Small intestine (tissue), 7 donors: ENCODE results near the gene SLC17A9. TPM values are rescaled to one million over a fixed set of nuclear protein-coding genes. Genes with fewer than 3 reads are reported as not detected.
A peak's percentile ranks its signal among the peaks of the same experiment; 100 is the strongest.

Experiments
- DNase-seq, 2 donors: peaks; one replicate each; pipeline versions ENCODE4 v3.0.0 to v3.0.0-alpha.2; 2013
- FAIRE-seq: peaks from 2 replicates; lab custom pipeline; 2012; peaks lifted over from hg19 to GRCh38; lab: Jason Lieb, UNC
- H3K27ac ChIP-seq, 3 donors: one replicate each; pipeline ENCODE4 v1.5.1; 2013; ENCODE audit warnings: low read length in 2 of 3, mild to moderate bottlenecking in 2 of 3, control low read depth in 1 of 3, inconsistent platforms in 1 of 3, low read depth in 1 of 3, moderate library complexity in 1 of 3
- H3K27me3 ChIP-seq, 3 donors: one replicate each; pipeline ENCODE4 v1.6.1; 2013; ENCODE audit warnings: low read length in 3 of 3, inconsistent platforms in 1 of 3; ENCODE audit not compliant: control insufficient read depth in 3 of 3, insufficient read depth in 3 of 3
- H3K36me3 ChIP-seq, 3 donors: one replicate each; pipeline ENCODE4 v1.6.1; 2013; ENCODE audit warnings: low read length in 3 of 3, inconsistent platforms in 1 of 3, low read depth in 1 of 3, mild to moderate bottlenecking in 1 of 3, moderate library complexity in 1 of 3; ENCODE audit not compliant: control insufficient read depth in 3 of 3, insufficient read depth in 2 of 3
- H3K4me1 ChIP-seq, 3 donors: one replicate each; pipeline ENCODE4 v1.6.1; 2013; ENCODE audit warnings: low read length in 2 of 3, inconsistent platforms in 1 of 3, low read depth in 1 of 3, mild to moderate bottlenecking in 1 of 3, moderate library complexity in 1 of 3; ENCODE audit not compliant: control insufficient read depth in 3 of 3, insufficient read depth in 2 of 3
- H3K4me3 ChIP-seq, 3 donors: one replicate each; pipeline ENCODE4 v1.5.1; 2013; ENCODE audit warnings: low read length in 3 of 3, control low read depth in 1 of 3, inconsistent platforms in 1 of 3, low read depth in 1 of 3, mild to moderate bottlenecking in 1 of 3, moderate library complexity in 1 of 3
- H3K9me3 ChIP-seq, 2 donors: one replicate each; pipeline ENCODE4 v1.6.1; 2013; ENCODE audit warnings: low read depth in 1 of 2, low read length in 1 of 2; ENCODE audit not compliant: control insufficient read depth in 2 of 2, insufficient read depth in 1 of 2
- WGBS, 3 donors: extraction: QIAGEN DNeasy Blood & Tissue Kit; methylation state at CpG; one replicate each; pipeline ENCODE4 v1.1.7; 2013; 5-methylcytosine and 5-hydroxymethylcytosine counted together
- polyA plus RNA-seq, 4 donors: library from polyadenylated mRNA; stranded (reverse) in 3 of 4; unstranded in 1 of 4; fragments of 200-250 nt in 3 of 4; fragments of 120-200 nt in 1 of 4; gene quantifications; one replicate each; pipeline versions ENCODE4 v1.2.1 to v1.2.3, GENCODE V29; 2013
- donor health status: healthy with polysubstance abuse.
- donor health status: control.
- donor health status: control.
- donor health status: Bipolar disorder and iron deficiency.
- donor health status: healthy.

Gene SLC17A9
- polyA plus RNA-seq, 4 donors = 0.22 to 11.2 (median 1.8) TPM

DNA sequence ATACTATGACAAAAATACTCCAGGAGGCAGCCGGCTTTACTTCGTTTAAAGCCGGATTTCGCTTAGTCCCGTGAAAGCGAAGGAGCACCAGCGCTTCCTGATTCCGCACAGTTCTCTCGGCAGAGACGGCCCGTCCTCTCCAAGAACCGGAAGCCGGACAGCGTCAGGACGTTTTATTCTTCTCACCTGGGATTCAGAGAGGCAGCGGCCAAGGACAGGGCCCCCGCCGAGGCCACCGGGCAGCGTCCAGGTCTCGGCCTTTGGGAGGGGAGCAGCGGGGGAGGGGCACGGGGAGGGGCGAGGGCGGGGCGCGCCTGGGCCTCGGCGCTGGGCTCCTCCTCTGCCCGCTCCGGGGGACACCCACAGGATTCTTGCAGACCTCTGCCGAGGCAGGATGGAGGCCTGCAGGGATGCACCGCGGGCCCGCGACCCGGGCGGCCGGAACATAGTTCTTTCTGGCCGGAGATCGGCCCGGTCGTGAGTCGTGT lies 23.4 kb upstream of the SLC17A9 start:
- H3K4me1 ChIP-seq = peaks cover 5 to 32% (median 16%) of the 10 kb centered on the region in 3 donors
- no peak for FAIRE-seq
- peak overlapping the region; percentile 68 to 92 (median 91) for H3K27ac ChIP-seq

DNA sequence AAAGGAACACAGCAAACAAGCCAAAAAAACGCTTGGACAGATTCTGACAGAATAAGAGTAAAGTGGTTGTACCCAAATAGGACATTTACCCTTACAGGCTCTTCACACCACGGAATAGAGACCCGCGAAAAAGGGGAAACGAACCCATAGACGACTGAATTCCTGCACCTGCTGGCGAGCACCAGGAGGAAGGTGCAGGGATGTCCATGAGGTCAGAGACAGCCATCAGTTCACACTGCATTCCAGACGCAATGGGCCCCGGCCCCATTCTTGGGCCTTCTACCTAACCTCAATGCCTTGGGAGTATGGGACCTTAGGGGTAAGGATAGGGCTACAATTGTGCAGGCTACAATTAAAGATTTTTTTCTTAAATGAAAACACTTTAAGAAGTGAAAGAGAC lies 21.0 kb upstream of the SLC17A9 start:
- 77 to 83% (median 78%) methylated on average over 9 of the region's 9 CpGs for WGBS, 3 donors
- H3K4me1 ChIP-seq = peaks cover 11 to 36% (median 17%) of the 10 kb centered on the region in 3 donors
- no peak for FAIRE-seq
- no peaks in the 10 kb centered on the region for H3K27me3 ChIP-seq
- no peak overlapping the region for H3K27ac ChIP-seq
- no peak overlapping the region for H3K4me3 ChIP-seq
- no peak for DNase-seq
- H3K9me3 ChIP-seq = no peaks in the 10 kb centered on the region
- peaks cover 0 to 35% (median 6%) of the 10 kb centered on the region in 3 donors for H3K36me3 ChIP-seq

More for the DNA sequence above, 23.4 kb upstream of the SLC17A9 start:
- no peaks in the 10 kb centered on the region for H3K9me3 ChIP-seq
- peak overlapping the region; percentile 50 to 62 (median 54) for H3K4me3 ChIP-seq
- peak; percentile 80 for DNase-seq
- no peaks in the 10 kb centered on the region for H3K27me3 ChIP-seq
- peaks cover 0 to 14% (median 1%) of the 10 kb centered on the region in 3 donors for H3K36me3 ChIP-seq
- 3 to 15% (median 11%) methylated on average over 39 to 44 of the region's 44 CpGs for WGBS, 3 donors

DNA sequence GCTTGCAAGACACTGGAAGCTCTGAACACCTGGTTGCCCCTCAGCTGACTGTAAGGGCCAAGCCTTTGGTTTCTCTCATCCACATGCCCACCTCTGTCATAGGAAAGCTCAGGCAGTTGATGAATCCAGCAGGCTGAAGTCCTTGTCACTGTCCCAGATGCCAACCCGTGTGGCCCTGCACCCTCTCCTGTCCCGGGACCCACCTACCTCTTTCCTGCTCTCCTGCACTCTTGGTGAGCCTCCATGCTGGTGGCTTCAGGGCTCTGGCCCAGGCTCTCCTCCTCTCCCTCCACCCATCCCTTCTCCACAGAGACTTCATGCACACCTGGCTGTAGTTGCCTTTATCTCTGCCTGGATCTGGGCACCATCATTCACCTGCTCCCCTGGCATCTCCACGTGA lies 18.5 kb upstream of the SLC17A9 start:
- H3K36me3 ChIP-seq = peaks cover 0 to 35% (median 6%) of the 10 kb centered on the region in 3 donors
- no peaks in the 10 kb centered on the region for H3K9me3 ChIP-seq
- no peak overlapping the region for H3K4me3 ChIP-seq
- no peak overlapping the region for H3K27ac ChIP-seq
- no peak for FAIRE-seq
- WGBS, 3 donors = 39 to 59% (median 44%) methylated on average over 3 of the region's 3 CpGs
- DNase-seq = no peak
- H3K4me1 ChIP-seq = peaks cover 5 to 15% (median 5%) of the 10 kb centered on the region in 3 donors
- H3K27me3 ChIP-seq = no peaks in the 10 kb centered on the region

DNA sequence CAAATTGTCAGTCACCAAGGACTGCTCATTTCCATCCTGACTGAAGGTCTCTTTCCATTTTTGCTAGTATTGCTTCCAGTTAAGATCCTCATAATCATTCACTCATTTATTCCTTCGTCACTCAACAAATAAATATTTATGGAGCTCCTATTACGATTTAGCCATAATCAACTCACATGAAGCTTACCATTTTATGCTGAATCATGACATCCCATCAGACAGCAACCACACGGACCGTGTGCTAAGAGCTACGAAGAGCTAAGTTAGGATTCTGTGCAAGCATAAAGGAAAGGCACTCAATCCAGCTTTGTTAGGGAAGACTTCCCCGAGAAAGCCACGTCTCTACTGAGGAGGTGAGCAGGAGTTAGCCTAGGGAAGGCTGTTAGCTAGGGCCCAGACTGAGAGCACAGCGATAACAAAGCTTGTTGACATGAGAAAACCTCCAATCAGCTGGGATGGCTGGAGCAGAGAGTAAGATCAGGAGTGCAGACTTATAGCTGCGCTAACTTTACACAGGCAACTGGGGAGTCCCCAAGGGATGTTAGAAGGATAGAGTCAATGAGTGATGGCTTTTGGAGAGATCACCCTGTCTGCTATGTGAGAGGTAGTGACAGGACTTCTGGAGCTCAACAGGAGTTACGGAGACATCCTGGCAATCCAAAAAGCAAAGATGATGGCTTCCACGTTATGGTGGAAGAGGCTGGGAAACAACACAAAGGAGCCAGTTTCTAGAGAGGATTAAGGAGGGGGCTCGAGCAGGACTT lies 17.1 kb upstream of the SLC17A9 start:
- Histone ChIP-seq H3K4me3 (no peak overlapping the region), H3K4me1 (peaks cover 5 to 10% (median 10%) of the 10 kb centered on the region in 3 donors)
- no peak for DNase-seq

DNA sequence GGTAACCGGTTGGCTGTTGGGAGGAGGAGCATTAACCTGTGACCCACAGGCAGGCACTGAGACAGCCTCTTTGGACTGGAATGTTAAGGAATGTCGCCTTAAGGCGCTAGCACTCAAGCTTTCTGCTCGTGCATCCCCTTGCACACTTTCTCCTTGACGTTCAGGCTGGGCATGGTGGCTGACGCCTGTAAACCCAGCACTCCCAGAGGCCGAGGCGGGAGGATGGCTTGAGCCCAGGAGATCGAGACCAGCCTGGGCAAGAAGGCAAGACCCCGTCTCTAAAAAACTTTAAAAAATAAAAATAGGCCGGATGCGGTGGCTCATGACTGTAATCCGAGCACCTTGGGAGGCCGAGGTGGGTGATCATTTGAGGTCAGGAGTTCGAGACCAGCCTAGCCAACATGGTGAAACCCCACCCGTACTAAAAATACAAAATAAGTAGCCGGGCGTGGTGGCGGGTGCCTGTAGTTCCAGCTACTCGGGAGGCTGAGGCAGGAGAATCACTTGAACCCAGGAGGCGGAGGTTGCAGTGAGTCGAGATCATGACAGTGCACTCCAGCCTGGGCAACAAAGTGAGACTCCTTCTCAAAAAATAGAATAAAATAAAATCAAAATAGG lies 16.4 kb upstream of the SLC17A9 start:
- Histone ChIP-seq H3K9me3 (no peaks in the 10 kb centered on the region), H3K27ac (no peak overlapping the region), H3K4me1 (peaks cover 5 to 10% (median 10%) of the 10 kb centered on the region in 3 donors), H3K27me3 (no peaks in the 10 kb centered on the region), H3K36me3 (peaks cover 0 to 37% (median 7%) of the 10 kb centered on the region in 3 donors), H3K4me3 (peak overlapping the region in 1 of 3 donors; percentile 97)
- 89 to 91% (median 90%) methylated on average over 22 of the region's 22 CpGs for WGBS, 3 donors
- DNase-seq (no peak), FAIRE-seq (no peak)

More for the DNA sequence above, 17.1 kb upstream of the SLC17A9 start:
- WGBS, 3 donors = 84 to 90% (median 89%) methylated on average over 12 of the region's 12 CpGs
- Histone ChIP-seq H3K9me3 (no peaks in the 10 kb centered on the region), H3K27me3 (no peaks in the 10 kb centered on the region), H3K27ac (no peak overlapping the region), H3K36me3 (peaks cover 0 to 40% (median 6%) of the 10 kb centered on the region in 3 donors)
- no peak for FAIRE-seq

DNA sequence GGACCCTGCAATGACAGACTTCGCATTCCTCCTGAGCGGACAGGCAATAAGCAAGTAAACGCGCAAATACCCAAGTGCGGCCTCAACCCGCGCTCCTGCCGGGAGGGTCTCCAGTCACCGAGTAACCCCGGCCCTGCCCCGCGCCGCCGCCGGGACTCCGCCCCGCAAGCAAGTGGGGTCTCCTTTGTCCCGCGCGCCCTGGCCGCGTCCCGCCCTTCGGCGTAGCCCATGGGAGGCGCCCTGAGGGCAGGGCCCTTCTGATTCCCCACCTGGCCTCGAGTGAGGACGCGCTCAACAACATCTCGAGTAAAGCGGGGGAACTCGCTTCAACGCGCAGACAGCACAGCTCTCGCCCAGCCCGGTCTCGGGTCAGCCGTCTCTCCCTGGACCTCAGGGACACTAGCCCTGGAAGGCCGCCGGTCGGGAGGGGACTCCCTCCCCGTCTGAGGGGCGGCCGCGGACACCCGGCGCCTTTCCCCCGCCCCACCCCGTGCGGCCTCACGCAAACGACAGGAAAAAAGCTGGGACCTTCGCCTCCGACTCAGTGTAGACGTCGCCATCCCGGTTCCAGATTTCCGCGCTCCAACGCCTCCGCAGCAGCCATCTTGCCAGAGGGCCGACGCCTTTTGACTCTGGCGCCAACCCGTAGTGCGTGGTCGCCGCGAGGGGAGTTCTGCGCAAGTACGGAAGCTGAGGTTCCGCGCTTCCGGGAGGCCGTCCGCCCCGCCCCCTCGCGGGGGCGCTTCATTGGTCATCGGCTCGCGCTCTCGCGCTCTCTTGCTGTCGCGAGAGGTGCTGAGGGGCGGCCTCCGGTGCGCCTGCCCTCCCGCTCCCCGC lies 15.0 kb upstream of the SLC17A9 start:
- no peak for FAIRE-seq
- Histone ChIP-seq H3K4me3 (peak overlapping the region; percentile 82 to 98 (median 97)), H3K4me1 (peaks cover 5 to 10% (median 10%) of the 10 kb centered on the region in 3 donors), H3K36me3 (peaks cover 0 to 42% (median 7%) of the 10 kb centered on the region in 3 donors), H3K27ac (peak overlapping the region; percentile 77 to 97 (median 81)), H3K27me3 (no peaks in the 10 kb centered on the region), H3K9me3 (no peaks in the 10 kb centered on the region)
- DNase-seq = peak; percentile 93 to 98
- WGBS, 3 donors = 0 to 1% (median 0%) methylated on average over 88 to 92 of the region's 92 CpGs

DNA sequence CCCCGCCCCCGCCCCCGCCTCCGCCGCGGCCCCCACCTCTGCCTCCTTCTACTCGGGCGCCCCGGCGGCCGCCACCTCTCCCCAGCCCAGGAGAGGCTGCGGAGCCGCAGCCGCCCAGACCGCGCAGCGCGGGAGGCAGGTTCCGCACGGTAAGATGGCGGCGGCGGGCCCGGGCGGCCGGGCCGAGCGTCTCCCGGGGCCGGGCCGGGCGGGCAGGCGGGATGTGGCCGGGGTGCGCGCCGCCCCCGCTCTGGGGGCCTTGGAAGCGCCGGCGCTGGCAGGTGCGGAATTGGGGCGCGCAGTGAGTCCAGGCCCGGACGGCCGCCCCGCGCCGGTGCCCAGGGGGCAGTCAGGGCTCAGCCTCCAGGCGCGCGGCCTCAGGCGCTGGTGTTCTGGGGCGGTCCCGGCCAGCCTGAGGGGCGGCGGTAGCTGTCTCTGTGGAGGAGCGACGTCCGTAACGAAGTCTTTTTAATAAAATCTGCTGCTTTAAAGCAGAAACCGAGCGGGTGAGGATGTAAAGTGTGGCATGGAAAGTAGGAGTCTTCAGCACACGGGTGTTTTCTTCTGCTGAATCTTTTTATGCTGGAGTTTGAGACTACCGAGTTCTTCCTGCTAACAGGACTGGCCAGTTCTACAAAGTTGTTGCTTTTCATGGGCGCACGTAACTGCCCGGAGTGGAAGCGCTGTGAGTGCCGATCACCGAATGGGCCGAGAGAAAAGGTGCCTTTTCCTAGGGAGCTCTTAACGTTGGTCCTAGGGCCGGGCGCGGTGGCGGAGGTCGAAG lies 14.2 kb upstream of the SLC17A9 start, which contains the start of gene GID8:
TSS of gene GID8 (plus strand) at position 43 of the 784 bp plus-strand sequence. CDS start 3,356 bp downstream, outside the sequence.
- no peaks in the 10 kb centered on the region for H3K27me3 ChIP-seq
- FAIRE-seq (no peak), DNase-seq (peak; percentile 42 to 83)
- no peaks in the 10 kb centered on the region for H3K9me3 ChIP-seq
- H3K4me3 ChIP-seq = peak within 1 kb of the TSS; percentile 82 to 98 (median 97)
- H3K36me3 ChIP-seq = peaks cover 2 to 44% (median 7%) of the 10 kb centered on the region in 3 donors
- WGBS, 3 donors = 0% methylated on average over 48 to 78 of the region's 79 CpGs
- H3K27ac ChIP-seq = peak within 1 kb of the TSS; percentile 78 to 97 (median 91)
- peaks cover 5 to 10% (median 10%) of the 10 kb centered on the region in 3 donors for H3K4me1 ChIP-seq
